Large intestine (tissue), 3 donors: Measurements from ENCODE around the gene BTBD3. TPM values are rescaled to one million over a fixed set of nuclear protein-coding genes. Genes with fewer than 3 reads are reported as not detected.

ENCODE experiments used
- DNase-seq, 2 donors: peaks; one replicate each; pipeline versions ENCODE4 v3.0.0 to v3.0.0-alpha.2; 2013
- H3K27ac ChIP-seq: one replicate; pipeline ENCODE4 v1.5.1; 2013; ENCODE audit warnings: low read length
- H3K27me3 ChIP-seq: 2 replicates; pipeline ENCODE4 v1.6.1; 2013; ENCODE audit warnings: low read length; ENCODE audit not compliant: control insufficient read depth, insufficient read depth
- H3K36me3 ChIP-seq: 2 replicates; pipeline ENCODE4 v1.6.1; 2013; ENCODE audit warnings: low read length; ENCODE audit not compliant: control insufficient read depth, insufficient read depth
- H3K4me1 ChIP-seq: one replicate; pipeline ENCODE4 v1.6.1; 2013; ENCODE audit warnings: low read length; ENCODE audit not compliant: control insufficient read depth, insufficient read depth
- H3K4me3 ChIP-seq: one replicate; pipeline ENCODE4 v1.5.1; 2013; ENCODE audit warnings: low read length
- H3K9me3 ChIP-seq: one replicate; pipeline ENCODE4 v1.6.1; 2013; ENCODE audit warnings: mild to moderate bottlenecking, low read depth, low read length, moderate library complexity; ENCODE audit not compliant: control insufficient read depth
- WGBS: methylation state at CpG from one replicate; pipeline ENCODE4 v1.1.5; 2013; ENCODE audit warnings: low lambda C conversion rate; ENCODE audit not compliant: insufficient coverage; 5-methylcytosine and 5-hydroxymethylcytosine counted together
- polyA plus RNA-seq: library from polyadenylated mRNA; unstranded; fragments of 120-200 nt; gene quantifications from one replicate; pipeline ENCODE4 v1.2.1, GENCODE V29; 2013

The BTBD3 gene
- polyA plus RNA-seq, 1 donor, result 51.0 TPM

GRCh38 chr20:11929947-11930346, 12.3 kb downstream of the BTBD3 start:
- H3K27me3 ChIP-seq, result no peaks in the 10 kb centered on the region
- H3K36me3 ChIP-seq, result peaks cover 18% of the 10 kb centered on the region
- no peak overlapping the region for H3K4me3 ChIP-seq
- no peaks in the 10 kb centered on the region for H3K9me3 ChIP-seq
- no CpG with 5 or more reads among the region's 3 CpGs for WGBS
- H3K4me1 ChIP-seq, result peaks cover 2% of the 10 kb centered on the region
- H3K27ac ChIP-seq, result no peak overlapping the region
- no peak for DNase-seq

- DNase-seq, result peak; percentile 66 to 88
- peaks cover 20% of the 10 kb centered on the region for H3K4me1 ChIP-seq
- no peaks in the 10 kb centered on the region for H3K27me3 ChIP-seq
- WGBS, result no CpG with 5 or more reads among the region's 8 CpGs
- peaks cover 4% of the 10 kb centered on the region for H3K36me3 ChIP-seq
- no peaks in the 10 kb centered on the region for H3K9me3 ChIP-seq
- H3K27ac ChIP-seq, result peak overlapping the region; percentile 79
- H3K4me3 ChIP-seq, result no peak overlapping the region
Measured at GRCh38 chr20:11935212-11936154, 17.8 kb downstream of the BTBD3 start.

GRCh38 chr20:11936157-11936556, 18.5 kb downstream of the BTBD3 start:
- Histone ChIP-seq H3K4me3 (no peak overlapping the region), H3K27me3 (no peaks in the 10 kb centered on the region), H3K4me1 (peaks cover 25% of the 10 kb centered on the region), H3K9me3 (no peaks in the 10 kb centered on the region), H3K36me3 (peaks cover 3% of the 10 kb centered on the region), H3K27ac (peak overlapping the region; percentile 79)
- WGBS, result no CpG with 5 or more reads among the region's 6 CpGs
- DNase-seq, result no peak

- DNase-seq, result no peak
- no peaks in the 10 kb centered on the region for H3K9me3 ChIP-seq
- H3K4me3 ChIP-seq, result no peak overlapping the region
- peaks cover 32% of the 10 kb centered on the region for H3K4me1 ChIP-seq
- H3K36me3 ChIP-seq, result no peaks in the 10 kb centered on the region
- H3K27ac ChIP-seq, result no peak overlapping the region
- no peaks in the 10 kb centered on the region for H3K27me3 ChIP-seq
Measured at GRCh38 chr20:11937230-11937629, 19.5 kb downstream of the BTBD3 start.

- no peaks in the 10 kb centered on the region for H3K36me3 ChIP-seq
- peak overlapping the region; percentile 60 for H3K27ac ChIP-seq
- H3K27me3 ChIP-seq, result no peaks in the 10 kb centered on the region
- no peak overlapping the region for H3K4me3 ChIP-seq
- no CpG with 5 or more reads among the region's 4 CpGs for WGBS
- peak; percentile 80 to 93 for DNase-seq
- H3K9me3 ChIP-seq, result no peaks in the 10 kb centered on the region
- H3K4me1 ChIP-seq, result peaks cover 20% of the 10 kb centered on the region
Measured at GRCh38 chr20:11941593-11942246, 24.0 kb downstream of the BTBD3 start.

- no peak overlapping the region for H3K4me3 ChIP-seq
Measured at GRCh38 chr20:11943778-11944177, 26.1 kb downstream of the BTBD3 start.

GRCh38 chr20:11948806-11949205, 31.1 kb downstream of the BTBD3 start:
- no peaks in the 10 kb centered on the region for H3K36me3 ChIP-seq

More at GRCh38 chr20:11943778-11944177, 26.1 kb downstream of the BTBD3 start:
- Histone ChIP-seq H3K4me1 (peaks cover 26% of the 10 kb centered on the region), H3K9me3 (no peaks in the 10 kb centered on the region), H3K36me3 (no peaks in the 10 kb centered on the region), H3K27me3 (no peaks in the 10 kb centered on the region), H3K27ac (no peak overlapping the region)
- WGBS, result 100% methylated on average over 3 of the region's 6 CpGs
- DNase-seq, result no peak

GRCh38 chr20:11949711-11950110, 32.0 kb downstream of the BTBD3 start:
- Histone ChIP-seq H3K4me1 (peaks cover 16% of the 10 kb centered on the region), H3K27ac (peak overlapping the region; percentile 60), H3K27me3 (no peaks in the 10 kb centered on the region), H3K4me3 (no peak overlapping the region), H3K9me3 (no peaks in the 10 kb centered on the region), H3K36me3 (no peaks in the 10 kb centered on the region)
- 17% methylated on average over 1 of the region's 3 CpGs for WGBS
- peak in 1 of 2 donors; percentile 59 for DNase-seq

More at GRCh38 chr20:11948806-11949205, 31.1 kb downstream of the BTBD3 start:
- Histone ChIP-seq H3K27me3 (no peaks in the 10 kb centered on the region), H3K9me3 (no peaks in the 10 kb centered on the region), H3K4me1 (peaks cover 16% of the 10 kb centered on the region), H3K4me3 (no peak overlapping the region), H3K27ac (peak overlapping the region; percentile 70)
- peak; percentile 64 to 80 for DNase-seq

- H3K4me1 ChIP-seq, result peaks cover 16% of the 10 kb centered on the region
- H3K27me3 ChIP-seq, result no peaks in the 10 kb centered on the region
- no peaks in the 10 kb centered on the region for H3K9me3 ChIP-seq
- no peak overlapping the region for H3K27ac ChIP-seq
- DNase-seq, result no peak
- WGBS, result 100% methylated on average over 1 of the region's 3 CpGs
- no peak overlapping the region for H3K4me3 ChIP-seq
- no peaks in the 10 kb centered on the region for H3K36me3 ChIP-seq
Measured at GRCh38 chr20:11951696-11952095, 34.0 kb downstream of the BTBD3 start.

GRCh38 chr20:11952639-11953038, 34.9 kb downstream of the BTBD3 start:
- H3K27me3 ChIP-seq, result no peaks in the 10 kb centered on the region
- WGBS, result 100% methylated on average over 1 of the region's 4 CpGs
- H3K27ac ChIP-seq, result no peak overlapping the region
- no peak for DNase-seq
- H3K36me3 ChIP-seq, result no peaks in the 10 kb centered on the region
- H3K9me3 ChIP-seq, result no peaks in the 10 kb centered on the region
- no peak overlapping the region for H3K4me3 ChIP-seq
- peaks cover 16% of the 10 kb centered on the region for H3K4me1 ChIP-seq
